ENCODE data around the gene TMPRSS11D.

The TMPRSS11D gene

DNA sequence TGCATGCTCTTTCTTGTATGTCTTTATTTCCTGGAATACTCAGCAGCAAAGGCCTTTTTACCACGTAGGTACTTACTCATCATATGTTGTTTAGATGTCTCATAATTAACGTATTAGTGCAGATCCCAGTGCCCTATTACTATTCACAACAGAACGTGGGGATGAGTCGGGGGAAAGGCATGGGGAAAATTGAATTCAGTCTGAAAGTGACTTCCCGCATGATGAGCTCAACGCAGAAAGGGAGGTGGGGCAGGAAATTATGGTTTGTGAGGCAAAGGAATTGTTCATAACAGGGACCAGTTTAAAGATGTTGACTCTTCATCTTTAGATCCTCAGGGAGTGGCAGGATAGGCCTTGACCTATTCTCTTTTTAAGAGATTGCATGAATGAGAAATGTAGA, 2.0 kb upstream of the TMPRSS11D start:
- DNase-seq, result no peak

DNA sequence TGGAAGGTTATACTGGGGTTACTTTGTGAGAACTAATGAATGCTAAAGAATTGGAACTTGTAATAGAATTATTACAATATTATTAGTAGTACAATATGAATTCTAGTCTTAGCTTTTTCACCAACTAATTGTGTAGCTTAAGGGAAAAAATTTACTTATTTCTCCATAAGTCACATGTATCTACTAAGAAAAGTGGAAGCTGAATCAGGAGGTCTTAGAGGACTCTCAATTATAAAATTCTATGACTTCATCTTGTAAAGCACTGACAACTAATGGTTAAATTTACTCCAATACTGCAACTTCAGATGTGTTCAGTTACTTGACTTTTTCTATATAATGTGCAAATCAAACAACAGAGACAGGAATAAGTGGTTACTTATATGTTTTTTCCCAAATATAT, 899 bp upstream of the TMPRSS11D start:
- DNase-seq, result no peak

DNA sequence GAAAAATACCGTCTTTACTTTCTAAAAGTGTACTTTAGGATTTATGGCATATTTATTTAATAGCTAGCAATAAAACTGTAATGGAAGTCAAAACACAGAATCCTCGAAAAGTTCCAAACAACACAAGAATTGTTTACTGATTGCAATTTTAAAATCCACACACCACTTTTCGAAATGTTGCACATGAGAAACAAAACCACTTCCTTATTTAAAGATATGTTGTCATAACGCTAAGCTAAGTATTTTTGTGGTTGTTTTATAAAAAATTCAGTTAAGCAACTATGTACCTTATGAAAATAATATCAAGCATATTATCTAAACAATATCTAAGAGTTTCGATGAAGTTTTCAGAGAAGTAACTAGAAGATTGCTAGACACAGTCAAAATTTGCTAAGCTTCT, 344 bp downstream of the TMPRSS11D start:
- no peak for DNase-seq

DNA sequence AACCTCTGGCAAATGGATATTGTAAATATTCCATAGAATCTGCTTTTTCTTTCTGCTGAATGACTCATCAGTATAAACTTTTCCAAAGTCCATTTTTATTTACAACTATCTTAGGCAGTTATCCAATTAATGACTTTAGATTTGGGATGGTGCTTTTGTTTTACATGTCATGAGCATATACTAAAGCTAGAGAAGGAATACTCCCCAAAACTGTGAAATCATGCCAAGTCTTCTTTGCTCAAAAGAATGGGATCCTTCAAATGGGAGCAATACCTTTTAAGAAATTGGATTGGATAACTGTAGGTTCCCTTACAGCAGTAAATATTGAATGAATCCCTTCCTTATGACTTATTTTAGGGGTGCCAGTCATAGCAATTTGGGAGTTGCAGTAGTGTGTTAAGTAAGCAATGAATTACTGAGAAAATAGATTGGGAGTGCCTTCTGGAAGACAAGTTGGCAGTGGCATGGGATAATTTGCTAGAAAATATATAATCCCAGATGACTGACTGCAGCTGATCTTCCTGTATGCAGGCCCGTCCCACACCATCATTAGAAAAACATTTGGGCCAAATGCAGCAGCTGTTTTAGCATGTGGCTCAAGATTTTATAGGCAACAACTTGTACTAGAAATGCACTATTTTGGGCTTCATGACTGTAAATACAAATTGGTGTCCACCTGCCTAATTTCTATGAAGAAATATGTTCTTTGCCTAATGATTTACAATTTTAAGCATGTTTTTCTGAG, 2.8 kb downstream of the TMPRSS11D start:
- no peak for DNase-seq

DNA sequence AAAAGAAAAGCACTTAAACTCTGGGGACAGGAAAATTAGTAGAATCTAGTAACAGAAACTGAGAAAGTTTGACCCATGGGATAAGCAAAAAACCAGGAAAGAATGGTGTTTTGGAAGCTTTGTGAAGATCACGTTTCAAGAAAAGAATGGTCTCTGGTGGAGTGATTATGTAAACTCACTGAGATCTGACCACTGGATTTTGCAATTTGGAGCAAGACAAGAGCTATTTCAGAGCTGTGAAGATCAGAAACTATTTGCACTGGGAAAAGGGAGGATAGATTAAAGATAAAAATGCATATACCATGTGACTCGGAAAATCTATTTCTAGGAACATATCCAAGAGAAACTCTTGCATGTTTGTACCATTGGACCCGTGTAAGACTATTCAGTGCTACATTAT, 4.3 kb downstream of the TMPRSS11D start:
- DNase-seq, result no peak

DNA sequence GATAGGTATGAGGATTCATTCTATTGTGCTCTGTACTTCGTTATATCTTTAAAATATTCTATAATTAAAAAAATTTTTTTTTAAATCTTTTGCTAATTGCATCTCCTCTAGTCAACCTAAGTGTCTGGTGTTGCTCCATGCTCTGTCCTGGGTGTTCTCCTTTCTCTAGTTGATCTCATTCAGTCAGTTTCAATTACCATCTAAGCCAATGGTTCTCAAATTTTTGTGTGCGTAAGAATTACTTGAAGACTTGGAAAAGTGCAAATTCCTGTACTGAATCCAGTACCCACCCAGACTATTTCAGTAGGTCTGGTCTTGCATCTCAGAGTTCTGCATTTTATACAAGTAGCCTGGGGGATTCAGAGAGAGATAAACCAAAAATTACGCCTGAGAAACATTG, 6.7 kb downstream of the TMPRSS11D start:
- DNase-seq, result no peak

DNA sequence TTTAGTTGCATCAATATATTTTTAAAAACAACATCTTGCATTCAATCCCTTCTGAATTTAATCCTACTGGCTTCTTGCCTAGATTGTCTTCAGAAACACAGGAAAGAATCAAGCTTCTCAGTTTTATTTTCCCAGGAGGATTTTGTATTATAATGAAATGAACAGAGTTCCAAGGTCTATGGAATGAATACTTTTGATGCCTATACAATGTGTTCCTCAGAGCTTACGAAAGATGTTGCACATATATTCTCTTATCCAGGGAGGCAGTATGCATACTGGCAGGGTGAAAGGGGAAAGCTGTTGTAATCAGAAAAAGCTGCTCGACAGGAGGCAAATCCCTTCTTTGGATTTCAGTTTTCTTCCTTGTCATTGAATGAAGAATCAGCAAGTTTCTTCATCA, 8.8 kb downstream of the TMPRSS11D start:
- DNase-seq, result no peak

DNA sequence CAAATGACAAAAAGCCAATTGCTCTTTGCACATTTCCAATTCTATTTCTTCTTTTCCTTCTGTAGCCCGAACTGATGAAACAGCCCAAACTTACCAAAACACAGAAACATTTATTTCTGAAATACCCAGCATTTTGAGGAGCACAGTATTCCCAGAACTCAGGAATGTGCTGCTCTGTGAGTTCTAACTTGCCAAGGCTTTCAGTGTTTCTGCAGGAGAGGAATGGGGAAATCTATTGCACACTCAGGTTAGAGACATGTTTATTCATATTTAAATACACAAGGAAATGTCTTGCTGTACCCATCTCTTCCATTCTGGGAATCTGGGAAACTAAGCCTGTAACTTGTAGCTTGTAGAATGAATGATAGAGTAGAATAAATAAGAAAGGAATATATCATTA, 10.7 kb downstream of the TMPRSS11D start:
- DNase-seq, result no peak

DNA sequence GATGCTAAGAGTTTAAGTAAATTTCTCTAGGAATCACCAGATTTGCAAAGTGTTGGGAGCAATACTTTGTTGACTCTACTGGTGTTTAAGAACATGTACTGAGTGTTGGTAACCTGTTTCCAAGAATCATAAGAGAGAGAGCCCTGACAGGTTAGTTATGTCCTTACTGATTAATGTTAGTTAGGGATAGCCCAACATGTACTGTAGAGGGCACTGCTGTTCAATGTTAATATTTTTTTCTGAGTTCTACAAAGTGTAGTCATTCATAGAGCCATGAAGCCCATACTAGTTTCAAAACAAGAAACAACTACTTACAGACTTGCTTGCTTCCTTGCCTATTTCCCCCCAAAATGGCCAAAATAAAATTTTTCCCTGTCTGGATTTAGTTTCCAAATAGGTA, 11.9 kb downstream of the TMPRSS11D start:
- no peak for DNase-seq

DNA sequence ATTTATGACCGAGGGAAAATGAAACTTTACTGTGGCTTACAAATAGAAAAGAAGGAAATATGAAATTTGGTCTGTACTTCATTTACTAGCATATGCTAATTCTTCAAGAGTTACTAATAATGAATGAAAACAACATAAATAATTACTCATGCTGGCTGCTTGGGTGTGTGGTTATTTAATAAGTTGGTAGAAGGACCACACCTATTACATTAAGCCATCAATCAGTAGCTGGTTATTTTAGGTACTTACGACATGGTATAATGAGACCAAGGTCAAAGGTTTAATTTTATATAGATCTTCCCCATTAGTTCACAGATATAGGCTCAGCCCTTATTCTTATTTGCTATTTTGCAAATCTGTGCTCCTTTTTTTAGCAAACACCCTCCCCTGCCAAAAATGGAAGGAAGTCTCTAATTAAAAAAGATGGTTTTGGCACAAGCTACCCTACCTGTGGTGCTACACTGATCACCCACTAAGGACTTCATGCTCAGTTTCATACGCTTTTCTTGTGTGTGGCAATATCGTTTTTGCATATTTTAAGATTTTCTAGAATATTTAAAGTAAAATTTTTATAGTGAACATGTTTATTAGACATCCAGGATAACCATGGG, 14.1 kb downstream of the TMPRSS11D start:
- no peak for DNase-seq

DNA sequence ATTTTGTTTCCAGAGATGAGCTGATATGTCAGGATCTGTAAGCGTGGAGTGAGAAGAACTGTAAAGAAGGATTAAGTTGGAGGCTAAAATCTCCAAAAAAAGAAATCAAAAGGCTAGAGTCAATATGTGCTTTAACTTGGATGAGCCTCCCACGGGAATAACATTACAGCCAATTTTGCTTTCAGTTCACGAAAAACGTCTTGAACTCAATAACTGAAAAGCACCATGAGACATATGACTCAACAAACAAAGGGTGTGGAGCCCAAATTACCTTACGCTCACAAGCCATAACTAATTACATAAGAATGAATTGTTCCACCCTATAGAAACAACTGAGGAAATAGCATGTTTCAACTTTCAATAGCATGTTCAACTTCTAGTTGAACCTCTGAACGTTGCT, 22.3 kb downstream of the TMPRSS11D start:
- no peak for DNase-seq

DNA sequence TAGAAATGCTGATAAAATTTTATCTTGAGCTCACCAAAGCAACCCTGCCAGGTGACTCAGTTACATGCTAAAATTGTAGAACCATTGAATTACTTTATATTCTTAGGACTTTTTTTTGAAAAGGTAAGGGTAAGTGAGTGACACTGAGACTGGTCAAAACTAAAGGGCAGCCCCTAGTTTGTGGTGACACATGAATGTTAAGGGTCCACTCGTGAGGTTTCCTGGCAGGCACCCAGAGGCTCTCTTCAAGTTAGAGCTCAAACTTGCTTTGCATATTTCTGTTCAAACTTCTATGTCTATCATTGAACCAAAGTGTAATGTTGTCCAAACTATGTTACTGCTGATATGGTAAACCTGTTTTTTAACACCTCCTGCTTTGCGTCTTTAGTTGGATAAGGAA, 30.5 kb downstream of the TMPRSS11D start:
- DNase-seq, result no peak

DNA sequence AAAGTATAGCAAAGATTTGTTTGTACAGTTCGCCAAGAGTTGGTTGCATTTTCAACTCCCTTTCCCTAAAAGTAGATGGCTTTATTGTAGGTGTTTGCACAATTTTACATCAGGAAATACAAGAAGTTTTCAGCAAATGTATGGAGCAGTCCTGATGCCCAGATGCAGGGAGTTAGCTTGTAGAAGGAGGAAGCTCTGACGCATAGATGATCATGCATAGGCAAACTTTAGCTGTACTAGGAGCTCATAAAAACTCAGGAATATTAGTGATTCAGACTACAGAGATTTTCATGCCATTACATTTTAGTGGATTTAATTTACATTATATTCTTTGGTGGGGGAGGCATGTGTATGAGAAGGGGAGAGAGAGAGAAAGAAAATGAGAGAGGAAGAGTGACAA, 62.9 kb downstream of the TMPRSS11D start:
- DNase-seq, result no peak

DNA sequence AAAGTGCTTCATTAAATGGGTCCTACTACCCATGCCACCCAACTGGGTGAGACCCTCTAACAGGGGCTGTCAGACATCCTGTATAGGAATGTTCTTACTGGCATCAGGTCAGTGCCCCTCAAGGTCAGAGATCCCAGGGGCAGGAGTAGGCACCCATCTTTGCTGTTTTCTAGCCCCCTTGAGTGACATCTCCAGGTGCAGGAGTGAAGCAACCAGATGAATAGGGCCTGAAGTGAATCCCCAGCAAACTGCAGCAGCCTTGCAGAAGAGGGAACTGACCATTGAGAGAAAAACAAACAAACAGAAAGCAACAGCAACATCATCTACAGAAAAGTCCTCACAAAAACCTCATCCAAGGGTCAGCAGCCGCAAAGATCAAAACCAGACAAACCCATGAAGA, 73.8 kb downstream of the TMPRSS11D start:
- no peak for DNase-seq

DNA sequence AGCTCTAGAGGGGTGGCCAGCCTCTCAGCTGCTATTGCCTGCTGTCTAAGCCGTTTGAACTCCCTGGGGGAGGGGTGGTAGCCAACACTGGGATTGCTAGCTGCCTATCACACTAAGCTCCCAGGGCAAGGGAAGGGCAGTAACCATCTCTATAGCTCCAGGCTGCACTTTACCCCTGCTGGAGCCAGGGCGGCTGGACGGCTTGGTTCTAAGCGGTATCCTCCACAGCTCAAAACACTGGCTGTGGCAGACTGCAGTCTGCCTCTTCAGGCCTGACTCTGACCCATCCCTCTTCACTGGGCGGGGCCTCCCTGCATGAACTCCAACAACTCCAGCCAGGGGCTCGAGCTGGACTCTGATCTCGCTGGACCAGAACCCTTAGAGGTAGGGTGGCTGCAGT, 74.3 kb downstream of the TMPRSS11D start:
- no peak for DNase-seq

DNA sequence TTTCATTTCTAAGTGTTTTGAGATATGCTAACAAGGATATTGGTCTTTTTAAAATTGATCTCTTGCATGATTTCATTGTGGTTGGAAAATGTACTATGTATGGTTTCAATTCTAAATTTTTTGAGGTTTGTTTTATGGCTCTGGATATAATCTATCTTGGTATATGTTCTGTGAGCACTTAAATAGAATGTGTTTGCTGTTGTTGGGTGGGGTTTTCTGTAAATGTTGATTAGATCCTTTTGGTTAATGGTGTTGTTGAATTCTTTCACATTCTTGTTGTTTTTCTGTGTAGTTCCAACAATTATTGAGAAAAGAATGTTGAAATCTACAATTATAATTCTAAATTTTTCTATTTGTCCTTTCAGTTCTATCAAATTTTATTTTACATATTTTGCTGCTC, 87.0 kb downstream of the TMPRSS11D start:
- no peak for DNase-seq

DNA sequence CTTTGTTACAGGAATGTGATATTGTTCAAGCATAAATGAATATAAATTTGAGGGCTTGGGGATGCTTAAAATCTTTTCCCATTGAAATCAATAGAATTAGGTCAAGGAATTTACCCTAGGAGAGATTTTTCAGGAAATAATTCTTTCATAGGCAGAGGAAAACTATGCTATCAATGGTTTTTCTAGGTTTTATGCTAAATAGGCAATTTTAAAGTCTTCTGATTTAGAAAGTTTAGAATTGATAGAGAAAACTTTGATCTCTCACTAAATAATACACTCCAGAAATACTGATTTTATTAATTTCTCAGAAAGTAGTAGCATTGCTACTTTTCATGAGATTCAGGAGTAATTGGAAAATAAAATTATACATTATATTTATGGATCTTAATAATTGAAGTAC, 93.1 kb downstream of the TMPRSS11D start:
- no peak for DNase-seq

DNA sequence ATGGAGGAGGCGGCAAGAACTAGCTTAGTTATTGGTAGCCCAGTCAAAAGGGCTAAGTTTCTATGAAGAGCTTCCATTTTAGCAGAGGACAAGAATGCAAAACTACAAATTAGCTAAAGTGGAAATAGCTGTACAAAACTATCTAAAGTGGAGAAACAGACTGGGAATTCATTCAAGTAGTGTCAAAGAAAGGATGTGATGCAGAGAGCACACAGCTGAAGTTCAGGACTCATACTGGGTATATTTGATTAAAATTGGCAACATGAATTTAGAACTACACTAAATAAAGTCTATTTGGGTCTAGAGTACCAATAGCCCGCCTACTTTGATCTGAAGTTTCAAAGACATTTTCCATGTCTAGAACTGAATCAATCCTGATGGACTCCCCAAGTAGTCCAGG, 96.5 kb downstream of the TMPRSS11D start:
- DNase-seq, result no peak

DNA sequence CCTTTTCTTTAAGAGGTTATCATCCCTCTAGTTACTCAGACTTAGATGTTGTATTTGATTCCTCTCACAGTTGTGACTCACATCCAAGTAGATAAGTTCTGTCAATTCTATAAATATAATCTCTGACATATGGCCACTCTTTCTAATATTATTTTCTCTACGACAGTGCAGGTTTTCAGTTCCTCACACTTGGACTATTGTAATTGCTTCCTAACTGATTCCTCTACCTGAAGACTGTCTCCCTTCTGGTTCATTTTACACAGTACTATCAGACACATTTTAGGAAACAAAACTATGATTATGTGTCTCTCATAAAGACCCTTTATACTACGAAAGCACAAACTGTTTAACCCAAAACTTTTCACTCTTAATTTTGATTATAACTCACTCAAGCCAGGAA, 98.3 kb downstream of the TMPRSS11D start:
- no peak for DNase-seq

DNA sequence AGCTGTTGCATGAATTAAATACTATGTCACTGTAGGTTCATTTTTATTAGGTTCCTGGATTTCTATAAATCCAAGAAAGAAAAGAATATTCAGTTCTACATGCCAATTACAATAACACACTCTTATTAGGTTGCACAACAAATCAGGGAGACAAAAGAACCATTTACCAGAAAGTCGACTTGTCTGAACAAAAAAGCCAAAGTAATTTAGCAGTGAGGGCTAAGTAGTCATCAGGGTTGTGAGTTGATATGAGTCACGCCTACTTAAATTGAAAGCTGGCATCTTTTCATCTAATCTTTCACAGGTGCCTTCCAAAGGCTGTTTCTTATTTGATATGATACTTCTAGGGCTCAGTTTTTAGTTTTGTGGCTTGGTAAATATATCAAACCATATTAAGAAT, 104.2 kb downstream of the TMPRSS11D start:
- no peak for DNase-seq

DNA sequence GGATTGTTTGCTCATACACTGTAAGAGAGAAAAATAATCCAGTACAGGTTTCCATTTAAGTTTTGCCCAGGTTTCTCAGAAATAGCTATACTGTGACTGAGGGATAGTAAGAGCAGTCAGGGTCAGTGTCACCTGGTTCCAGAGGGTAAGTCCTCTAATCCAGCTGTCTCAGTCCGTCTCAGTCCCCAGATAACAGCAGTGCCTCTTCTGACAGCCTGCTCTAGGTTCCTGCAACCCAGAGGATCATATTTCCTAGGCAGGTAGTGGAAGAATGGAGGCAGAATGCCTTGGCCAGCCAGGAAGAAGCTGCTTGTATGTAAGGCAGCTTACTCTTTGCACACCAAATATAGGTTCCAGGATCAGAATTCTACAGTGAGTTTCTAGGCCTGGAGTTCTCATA, 107.1 kb downstream of the TMPRSS11D start:
- DNase-seq, result no peak

Data from activated gamma-delta T cell treated with Interleukin-2 at 50 U/mL for 16 hours (primary cell).